ENCODE data around the gene MRPL51.

The MRPL51 gene

GRCh38 chr12:6461401-6462233 is 31.4 kb downstream of the MRPL51 start:
- peak; percentile 88 to 89 for ATAC-seq

DNA sequence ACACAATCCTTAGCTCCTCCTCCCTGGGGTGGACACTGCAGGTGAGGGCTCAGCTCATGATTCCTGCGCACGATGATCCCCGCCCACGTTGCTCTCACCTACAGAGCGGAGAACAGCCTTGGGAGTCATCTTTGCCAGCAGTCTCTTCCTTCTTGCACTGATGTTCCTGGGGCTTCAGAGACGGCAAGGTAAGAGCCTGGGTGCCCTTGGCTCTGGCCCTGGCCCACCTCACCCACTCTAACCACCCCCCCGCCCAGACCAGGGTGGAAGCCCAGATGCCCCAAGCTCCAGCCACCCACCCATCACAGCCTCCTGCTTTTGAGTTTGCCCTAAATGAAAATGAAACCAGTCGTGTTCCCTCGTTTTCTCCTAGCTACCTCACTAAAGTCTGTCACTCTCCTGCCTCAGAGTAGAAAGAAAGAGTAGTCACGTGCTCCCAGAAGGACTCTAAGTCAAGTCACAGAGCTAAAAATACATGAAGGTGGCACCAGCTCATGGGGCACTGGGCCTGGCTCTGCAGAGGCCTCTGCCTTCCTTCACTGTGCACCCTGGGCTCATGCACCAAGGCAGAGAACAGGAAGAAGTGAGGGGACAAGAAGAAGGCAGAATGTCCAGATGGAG is 32.2 kb downstream of the MRPL51 start:
- peak; percentile 55 to 64 for ATAC-seq

DNA sequence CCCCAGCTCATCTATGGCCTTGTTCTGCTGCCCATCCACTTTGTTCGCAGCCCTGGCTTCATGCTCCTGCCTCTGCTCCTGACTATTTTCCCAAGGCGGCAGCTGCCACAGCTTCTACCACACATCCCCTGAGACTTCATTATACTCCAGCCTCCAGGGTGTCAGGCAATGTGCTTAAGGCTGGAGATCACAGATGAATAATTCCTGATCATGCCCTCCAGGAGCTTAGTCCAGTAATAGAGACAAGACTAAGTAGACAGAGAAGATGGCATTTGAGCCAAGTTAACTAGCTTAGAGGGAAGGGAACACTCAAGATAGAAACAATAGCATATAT is 34.1 kb downstream of the MRPL51 start:
- ATAC-seq = no peak

GRCh38 chr12:6458281-6459003 is 34.6 kb downstream of the MRPL51 start:
- no peak for ATAC-seq

DNA sequence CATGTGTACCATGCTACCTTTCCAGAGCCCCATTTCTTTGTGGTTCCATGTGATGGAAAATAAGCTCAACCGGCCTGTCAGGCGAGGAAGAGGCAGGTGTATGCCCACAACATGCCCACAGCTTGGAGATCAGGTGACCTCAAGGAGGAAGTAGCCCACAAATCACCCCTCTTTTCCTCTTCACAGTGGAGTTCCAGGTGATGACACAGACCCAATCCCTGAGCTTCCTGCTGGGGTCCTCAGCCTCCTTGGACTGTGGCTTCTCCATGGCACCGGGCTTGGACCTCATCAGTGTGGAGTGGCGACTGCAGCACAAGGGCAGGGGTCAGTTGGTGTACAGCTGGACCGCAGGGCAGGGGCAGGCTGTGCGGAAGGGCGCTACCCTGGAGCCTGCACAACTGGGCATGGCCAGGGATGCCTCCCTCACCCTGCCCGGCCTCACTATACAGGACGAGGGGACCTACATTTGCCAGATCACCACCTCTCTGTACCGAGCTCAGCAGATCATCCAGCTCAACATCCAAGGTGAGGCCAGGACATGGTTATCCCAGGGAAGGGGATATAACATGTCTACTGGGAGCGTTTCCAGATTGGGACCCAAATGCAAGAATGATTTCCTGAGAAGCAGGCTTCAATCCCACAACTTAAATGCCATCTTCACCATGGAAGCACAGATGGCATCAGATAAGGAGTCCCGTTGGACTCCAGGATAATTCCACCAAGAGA is 35.7 kb downstream of the MRPL51 start:
- ATAC-seq = no peak

GRCh38 chr12:6452944-6453630 is 40.0 kb downstream of the MRPL51 start:
- ATAC-seq = no peak

- ATAC-seq = no peak
Measured at GRCh38 chr12:6452245-6452943, 40.7 kb downstream of the MRPL51 start.

- peak; percentile 87 to 89 for ATAC-seq
Measured at GRCh38 chr12:6451348-6452244, 41.5 kb downstream of the MRPL51 start, which contains the start of gene TAPBPL. TSS of gene TAPBPL (plus strand) at chr12:6452042. CDS start at chr12:6452249, 207 bp downstream.

GRCh38 chr12:6450869-6451347 is 42.2 kb downstream of the MRPL51 start:
- no peak for ATAC-seq

GRCh38 chr12:6450091-6450868 is 42.8 kb downstream of the MRPL51 start:
- ATAC-seq = no peak

- ATAC-seq = peak; percentile 16 to 20
Measured at GRCh38 chr12:6444704-6445688, 48.1 kb downstream of the MRPL51 start, which contains the start of gene CD27. TSS of gene CD27 (plus strand) at chr12:6444955. CDS start at chr12:6445096, 141 bp downstream.

GRCh38 chr12:6444031-6444430 is 49.0 kb downstream of the MRPL51 start:
- ATAC-seq = no peak

GRCh38 chr12:6443361-6443983 is 49.6 kb downstream of the MRPL51 start:
- peak; percentile 80 to 81 for ATAC-seq

DNA sequence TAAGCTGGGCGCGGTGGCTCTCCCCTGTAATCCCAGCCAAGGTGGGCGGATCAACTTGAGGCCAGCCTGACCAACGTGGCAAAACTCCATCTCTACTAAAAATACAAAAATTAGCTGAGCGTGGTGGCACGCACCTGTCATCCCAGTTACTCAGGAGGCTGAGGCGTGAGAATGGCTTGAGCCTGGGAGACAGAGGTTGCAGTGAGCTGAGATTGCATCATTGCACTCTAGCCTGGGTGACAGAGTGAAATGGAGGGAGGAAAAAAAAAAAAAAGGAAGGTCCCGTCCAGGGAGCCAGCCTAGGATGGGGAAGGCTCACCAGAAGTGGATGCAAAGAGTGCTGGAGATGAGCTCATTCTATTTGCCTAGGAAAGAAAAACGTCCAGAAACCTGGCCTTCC is 50.2 kb downstream of the MRPL51 start:
- ATAC-seq = no peak
